Loucy (cell line): ENCODE results near the gene POLR1D.

Experiments
- CTCF ChIP-seq: fragments of 200-600 bp; sonication (generic); conservative IDR thresholded peaks from 2 replicates; pipeline ENCODE4 v1.5.1; 2014; ENCODE audit warnings: mild to moderate bottlenecking, antibody characterized with exemption, low read length
- EZH2phosphoT487 ChIP-seq: fragments of 200-600 bp; IDR thresholded peaks from 2 replicates; pipeline ENCODE4 v1.6.1; 2018; ENCODE audit warnings: antibody characterized with exemption, mild to moderate bottlenecking, moderate library complexity, borderline replicate concordance

DNA sequence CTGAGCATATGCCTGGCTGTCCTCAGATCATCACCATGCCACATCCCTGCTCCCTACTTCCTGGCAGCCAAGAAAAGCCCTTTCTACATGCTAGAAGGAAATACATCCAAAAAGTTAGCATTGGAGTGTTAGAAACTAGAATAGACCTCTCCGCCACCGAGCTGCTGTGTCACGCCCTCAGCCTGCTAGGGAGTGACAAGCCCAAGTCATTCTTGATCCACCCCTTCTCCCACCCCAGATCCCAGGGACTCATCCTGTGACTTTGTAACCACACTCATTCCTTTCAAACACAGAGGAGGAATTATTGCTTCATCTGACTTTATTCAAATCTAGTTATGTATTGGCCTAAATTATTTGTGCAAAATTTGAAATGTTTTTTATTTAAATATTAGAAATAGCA, 45.3 kb downstream of the POLR1D start:
- TF ChIP-seq EZH2phosphoT487, result no peak
- no peak for TF ChIP-seq CTCF
